SKM-1 treated with dmso at 0.1 percent for 144 hours (cell line): Measurements from ENCODE around the gene LARP4.
"Not testable (repeated sequence)": the region's sequence is repeated elsewhere in the genome, so short reads cannot be mapped to it uniquely, and the experiment has no call there.

ENCODE experiments used
- DNase-seq: peaks from one replicate; lab custom pipeline; 2025; ENCODE audit not compliant: unreplicated experiment; lab: John Stamatoyannopoulos, UW

The LARP4 gene

GRCh38 chr12:50400104-50400637 lies 514 bp upstream of the LARP4 start:
- DNase-seq = no peak

- no peak for DNase-seq
Observed at GRCh38 chr12:50401500-50402081, 906 bp downstream of the LARP4 start.

- DNase-seq = no peak
Observed at GRCh38 chr12:50402264-50403000, 1.7 kb downstream of the LARP4 start.

GRCh38 chr12:50403001-50403440 lies 2.3 kb downstream of the LARP4 start:
- DNase-seq = no peak

GRCh38 chr12:50404307-50404706 lies 3.6 kb downstream of the LARP4 start:
- DNase-seq = no peak

GRCh38 chr12:50411051-50411660 lies 10.5 kb downstream of the LARP4 start:
- no peak for DNase-seq

- no peak for DNase-seq
Observed at GRCh38 chr12:50415899-50416479, 15.3 kb downstream of the LARP4 start.

GRCh38 chr12:50419112-50419909 lies 18.6 kb downstream of the LARP4 start:
- DNase-seq = no peak

- DNase-seq = not testable (repeated sequence)
Observed at GRCh38 chr12:50422855-50423254, 22.2 kb downstream of the LARP4 start.

- DNase-seq = not testable (repeated sequence)
Observed at GRCh38 chr12:50423342-50423741, 22.7 kb downstream of the LARP4 start.

- no peak for DNase-seq
Observed at GRCh38 chr12:50425589-50426258, 25.0 kb downstream of the LARP4 start.

- not testable (repeated sequence) for DNase-seq
Observed at GRCh38 chr12:50431656-50432055, 31.0 kb downstream of the LARP4 start.

- DNase-seq = no peak
Observed at GRCh38 chr12:50440288-50440687, 39.6 kb downstream of the LARP4 start.

GRCh38 chr12:50441763-50442162 lies 41.1 kb downstream of the LARP4 start:
- DNase-seq = no peak

- no peak for DNase-seq
Observed at GRCh38 chr12:50442178-50442908, 41.7 kb downstream of the LARP4 start.

- not testable (repeated sequence) for DNase-seq
Observed at GRCh38 chr12:50449671-50450070, 49.0 kb downstream of the LARP4 start.

GRCh38 chr12:50452795-50453194 lies 52.1 kb downstream of the LARP4 start:
- DNase-seq = no peak

- DNase-seq = no peak
Observed at GRCh38 chr12:50453872-50454271, 53.2 kb downstream of the LARP4 start.

- DNase-seq = no peak
Observed at GRCh38 chr12:50458606-50459005, 57.9 kb downstream of the LARP4 start.

- DNase-seq = no peak
Observed at GRCh38 chr12:50467439-50467838, 66.8 kb downstream of the LARP4 start.
